ENCODE results near the gene GRK5. TPM values are rescaled to one million over a fixed set of nuclear protein-coding genes. Genes with fewer than 3 reads are reported as not detected.

Gene GRK5
- total and polyA plus RNA-seq, 9 donors = 18.1 to 29.2 (median 23.8) TPM

GRCh38 chr10:119406137-119406536 lies 198.8 kb downstream of the GRK5 start:
- 67% methylated on average over 1 of the region's 3 CpGs for WGBS (ENCODE audit: insufficient coverage)
- H3K4me1 ChIP-seq (ENCODE audit: control insufficient read depth, insufficient read depth, low read length) = peaks cover 61% of the 10 kb centered on the region
- H3K27ac ChIP-seq (ENCODE audit: low read length) = peak overlapping the region; percentile 82
- no peaks in the 10 kb centered on the region for H3K36me3 ChIP-seq (ENCODE audit: control insufficient read depth, insufficient read depth, low read length)
- no peak for DNase-seq
- H3K4me3 ChIP-seq (ENCODE audit: low read length) = no peak overlapping the region
- no peaks in the 10 kb centered on the region for H3K9me3 ChIP-seq (replicated peaks; ENCODE audit: control insufficient read depth, low read depth, low read length)
- no peaks in the 10 kb centered on the region for H3K27me3 ChIP-seq (ENCODE audit: control insufficient read depth, insufficient read depth, low read length)

- H3K36me3 ChIP-seq (ENCODE audit: control insufficient read depth, insufficient read depth, low read length) = no peaks in the 10 kb centered on the region
- H3K9me3 ChIP-seq (replicated peaks; ENCODE audit: control insufficient read depth, low read depth, low read length) = no peaks in the 10 kb centered on the region
- no peak overlapping the region for H3K4me3 ChIP-seq (ENCODE audit: low read length)
- DNase-seq = peak; percentile 67
- H3K27me3 ChIP-seq (ENCODE audit: control insufficient read depth, insufficient read depth, low read length) = no peaks in the 10 kb centered on the region
- H3K27ac ChIP-seq (ENCODE audit: low read length) = peak overlapping the region; percentile 82
- 80% methylated on average over 1 of the region's 7 CpGs for WGBS (ENCODE audit: insufficient coverage)
- H3K4me1 ChIP-seq (ENCODE audit: control insufficient read depth, insufficient read depth, low read length) = peaks cover 55% of the 10 kb centered on the region
Observed at GRCh38 chr10:119406601-119407253, 199.4 kb downstream of the GRK5 start.

GRCh38 chr10:119407254-119407777 lies 199.9 kb downstream of the GRK5 start:
- no peaks in the 10 kb centered on the region for H3K36me3 ChIP-seq (ENCODE audit: control insufficient read depth, insufficient read depth, low read length)
- no peaks in the 10 kb centered on the region for H3K9me3 ChIP-seq (replicated peaks; ENCODE audit: control insufficient read depth, low read depth, low read length)
- WGBS (ENCODE audit: insufficient coverage) = 43% methylated on average over 3 of the region's 5 CpGs
- peak overlapping the region; percentile 82 for H3K27ac ChIP-seq (ENCODE audit: low read length)
- no peaks in the 10 kb centered on the region for H3K27me3 ChIP-seq (ENCODE audit: control insufficient read depth, insufficient read depth, low read length)
- peaks cover 53% of the 10 kb centered on the region for H3K4me1 ChIP-seq (ENCODE audit: control insufficient read depth, insufficient read depth, low read length)
- DNase-seq = peak; percentile 77
- H3K4me3 ChIP-seq (ENCODE audit: low read length) = no peak overlapping the region

- no peaks in the 10 kb centered on the region for H3K36me3 ChIP-seq (ENCODE audit: control insufficient read depth, insufficient read depth, low read length)
- peaks cover 59% of the 10 kb centered on the region for H3K4me1 ChIP-seq (ENCODE audit: control insufficient read depth, insufficient read depth, low read length)
- no peaks in the 10 kb centered on the region for H3K9me3 ChIP-seq (replicated peaks; ENCODE audit: control insufficient read depth, low read depth, low read length)
- H3K4me3 ChIP-seq (ENCODE audit: low read length) = no peak overlapping the region
- no CpG with 5 or more reads among the region's 4 CpGs for WGBS (ENCODE audit: insufficient coverage)
- no peak for DNase-seq
- H3K27me3 ChIP-seq (ENCODE audit: control insufficient read depth, insufficient read depth, low read length) = no peaks in the 10 kb centered on the region
- H3K27ac ChIP-seq (ENCODE audit: low read length) = no peak overlapping the region
Observed at GRCh38 chr10:119408072-119408471, 200.7 kb downstream of the GRK5 start.

- WGBS (ENCODE audit: insufficient coverage) = 68% methylated on average over 14 of the region's 14 CpGs
- DNase-seq = no peak
- Histone ChIP-seq H3K9me3 (replicated peaks; ENCODE audit: control insufficient read depth, low read depth, low read length) (no peaks in the 10 kb centered on the region), H3K27me3 (ENCODE audit: control insufficient read depth, insufficient read depth, low read length) (no peaks in the 10 kb centered on the region), H3K4me1 (ENCODE audit: control insufficient read depth, insufficient read depth, low read length) (peaks cover 68% of the 10 kb centered on the region), H3K27ac (ENCODE audit: low read length) (peak overlapping the region; percentile 66), H3K4me3 (ENCODE audit: low read length) (no peak overlapping the region), H3K36me3 (ENCODE audit: control insufficient read depth, insufficient read depth, low read length) (no peaks in the 10 kb centered on the region)
Observed at GRCh38 chr10:119408969-119409371, 201.6 kb downstream of the GRK5 start.

GRCh38 chr10:119409385-119409784 lies 202.0 kb downstream of the GRK5 start:
- Histone ChIP-seq H3K27me3 (ENCODE audit: control insufficient read depth, insufficient read depth, low read length) (no peaks in the 10 kb centered on the region), H3K27ac (ENCODE audit: low read length) (peak overlapping the region; percentile 66), H3K4me1 (ENCODE audit: control insufficient read depth, insufficient read depth, low read length) (peaks cover 72% of the 10 kb centered on the region), H3K9me3 (replicated peaks; ENCODE audit: control insufficient read depth, low read depth, low read length) (no peaks in the 10 kb centered on the region), H3K4me3 (ENCODE audit: low read length) (no peak overlapping the region), H3K36me3 (ENCODE audit: control insufficient read depth, insufficient read depth, low read length) (no peaks in the 10 kb centered on the region)
- no peak for DNase-seq
- WGBS (ENCODE audit: insufficient coverage) = 83% methylated on average over 1 of the region's 5 CpGs

GRCh38 chr10:119409906-119410305 lies 202.5 kb downstream of the GRK5 start:
- no peaks in the 10 kb centered on the region for H3K9me3 ChIP-seq (replicated peaks; ENCODE audit: control insufficient read depth, low read depth, low read length)
- peak; percentile 90 for DNase-seq
- peaks cover 72% of the 10 kb centered on the region for H3K4me1 ChIP-seq (ENCODE audit: control insufficient read depth, insufficient read depth, low read length)
- no peaks in the 10 kb centered on the region for H3K27me3 ChIP-seq (ENCODE audit: control insufficient read depth, insufficient read depth, low read length)
- no peaks in the 10 kb centered on the region for H3K36me3 ChIP-seq (ENCODE audit: control insufficient read depth, insufficient read depth, low read length)
- peak overlapping the region; percentile 80 for H3K27ac ChIP-seq (ENCODE audit: low read length)
- 37% methylated on average over 15 of the region's 18 CpGs for WGBS (ENCODE audit: insufficient coverage)
- no peak overlapping the region for H3K4me3 ChIP-seq (ENCODE audit: low read length)

GRCh38 chr10:119410361-119411116 lies 203.2 kb downstream of the GRK5 start:
- 88% methylated on average over 5 of the region's 9 CpGs for WGBS (ENCODE audit: insufficient coverage)
- H3K27me3 ChIP-seq (ENCODE audit: control insufficient read depth, insufficient read depth, low read length) = no peaks in the 10 kb centered on the region
- no peaks in the 10 kb centered on the region for H3K9me3 ChIP-seq (replicated peaks; ENCODE audit: control insufficient read depth, low read depth, low read length)
- peaks cover 73% of the 10 kb centered on the region for H3K4me1 ChIP-seq (ENCODE audit: control insufficient read depth, insufficient read depth, low read length)
- no peak for DNase-seq
- H3K4me3 ChIP-seq (ENCODE audit: low read length) = no peak overlapping the region
- H3K36me3 ChIP-seq (ENCODE audit: control insufficient read depth, insufficient read depth, low read length) = no peaks in the 10 kb centered on the region
- peak overlapping the region; percentile 80 for H3K27ac ChIP-seq (ENCODE audit: low read length)

- H3K9me3 ChIP-seq (replicated peaks; ENCODE audit: control insufficient read depth, low read depth, low read length) = no peaks in the 10 kb centered on the region
- peak overlapping the region; percentile 82 for H3K27ac ChIP-seq (ENCODE audit: low read length)
- H3K4me3 ChIP-seq (ENCODE audit: low read length) = no peak overlapping the region
- peaks cover 71% of the 10 kb centered on the region for H3K4me1 ChIP-seq (ENCODE audit: control insufficient read depth, insufficient read depth, low read length)
- H3K36me3 ChIP-seq (ENCODE audit: control insufficient read depth, insufficient read depth, low read length) = no peaks in the 10 kb centered on the region
- peak; percentile 95 for DNase-seq
- WGBS (ENCODE audit: insufficient coverage) = 11% methylated on average over 25 of the region's 31 CpGs
- no peaks in the 10 kb centered on the region for H3K27me3 ChIP-seq (ENCODE audit: control insufficient read depth, insufficient read depth, low read length)
Observed at GRCh38 chr10:119412244-119413092, 205.1 kb downstream of the GRK5 start.

- Histone ChIP-seq H3K27ac (ENCODE audit: low read length) (peak overlapping the region; percentile 82), H3K9me3 (replicated peaks; ENCODE audit: control insufficient read depth, low read depth, low read length) (no peaks in the 10 kb centered on the region), H3K4me3 (ENCODE audit: low read length) (no peak overlapping the region), H3K27me3 (ENCODE audit: control insufficient read depth, insufficient read depth, low read length) (no peaks in the 10 kb centered on the region), H3K36me3 (ENCODE audit: control insufficient read depth, insufficient read depth, low read length) (no peaks in the 10 kb centered on the region), H3K4me1 (ENCODE audit: control insufficient read depth, insufficient read depth, low read length) (peaks cover 71% of the 10 kb centered on the region)
- DNase-seq = no peak
- WGBS (ENCODE audit: insufficient coverage) = no CpG with 5 or more reads among the region's 9 CpGs
Observed at GRCh38 chr10:119413093-119413453, 205.7 kb downstream of the GRK5 start.

All from muscle of leg (tissue), 11 donors.